OCI-LY7 (cell line): ENCODE data around the gene TTC21A. TPM values are rescaled to one million over a fixed set of nuclear protein-coding genes. Genes with fewer than 3 reads are reported as not detected.
A peak's percentile ranks its signal among the peaks of the same experiment; 100 is the strongest.

Experiments
- BruUV-seq: library from RNA; stranded (reverse); fragments of 400-500 nt; replicated peaks from 2 replicates; lab custom pipeline; 2021; lab: Mats Ljungman, UMichigan
- CTCF ChIA-PET: fragments of 300-600 bp; sonication (Branson Sonifier 250); formaldehyde crosslinking; loops from one replicate; lab custom pipeline; 2022; ENCODE audit warnings: antibody characterized with exemption; ENCODE audit not compliant: unreplicated experiment; lab: Charles Lee
- POLR2A ChIA-PET: fragments of 300-600 bp; sonication (Branson Sonifier 250); formaldehyde crosslinking; loops from one replicate; lab custom pipeline; 2022; ENCODE audit warnings: antibody characterized with exemption; lab: Charles Lee
- DNase-seq: peaks from one replicate; pipeline ENCODE4 v3.0.0-alpha.2; 2015; ENCODE audit warnings: low spot score
- H2AFZ ChIP-seq: fragments of 200-600 bp; sonication (generic), shearing (Covaris generic); 2 replicates; pipeline ENCODE4 v1.6.1; 2014; ENCODE audit warnings: mild to moderate bottlenecking, antibody characterized with exemption, low read length, moderate library complexity
- H3K27ac ChIP-seq: fragments of 200-600 bp; sonication (generic); 2 replicates; pipeline ENCODE4 v1.5.1; 2014; ENCODE audit warnings: mixed run types, low read depth, mild to moderate bottlenecking, moderate library complexity, low read length, inconsistent platforms; ENCODE audit not compliant: poor library complexity, severe bottlenecking
- H3K36me3 ChIP-seq: fragments of 200-600 bp; sonication (generic); 2 replicates; pipeline ENCODE4 v1.6.1; 2014; ENCODE audit warnings: mild to moderate bottlenecking, antibody characterized with exemption, low read length, moderate library complexity, mixed read lengths; ENCODE audit not compliant: insufficient read depth
- H3K4me1 ChIP-seq: fragments of 200-600 bp; sonication (generic); 2 replicates; pipeline ENCODE4 v1.5.1; 2014; ENCODE audit warnings: mild to moderate bottlenecking, low read length; ENCODE audit not compliant: insufficient read depth, poor library complexity, severe bottlenecking
- H3K4me2 ChIP-seq: fragments of 200-600 bp; sonication (generic); 2 replicates; pipeline ENCODE4 v1.6.1; 2014; ENCODE audit warnings: mild to moderate bottlenecking, low read length
- H3K4me3 ChIP-seq: fragments of 200-600 bp; sonication (generic); 2 replicates; pipeline ENCODE4 v1.5.1; 2014; ENCODE audit warnings: mild to moderate bottlenecking, low read depth, low read length; ENCODE audit not compliant: poor library complexity, severe bottlenecking
- H3K79me2 ChIP-seq: fragments of 200-600 bp; sonication (generic); 2 replicates; pipeline ENCODE4 v1.6.1; 2016; ENCODE audit warnings: low read depth, mild to moderate bottlenecking, low read length, moderate library complexity, mixed read lengths; ENCODE audit not compliant: insufficient read depth
- H3K9me2 ChIP-seq: fragments of 200-600 bp; sonication (generic); 2 replicates; pipeline ENCODE4 v1.6.1; 2016; ENCODE audit warnings: mild to moderate bottlenecking, low read length, mixed read lengths; ENCODE audit not compliant: insufficient read depth
- H3K9me3 ChIP-seq: fragments of 200-600 bp; sonication (generic); 2 replicates; pipeline ENCODE4 v1.6.1; 2014; ENCODE audit warnings: mild to moderate bottlenecking, mixed run types, low read length, mixed read lengths
- H4K20me1 ChIP-seq: fragments of 200-600 bp; sonication (generic); 2 replicates; pipeline ENCODE4 v1.6.1; 2014; ENCODE audit warnings: mild to moderate bottlenecking, antibody characterized with exemption, low read length, moderate library complexity, mixed read lengths; ENCODE audit not compliant: insufficient read depth
- EZH2phosphoT487 ChIP-seq: fragments of 200-600 bp; sonication (generic); IDR thresholded peaks from 2 replicates; pipeline ENCODE4 v1.6.1; 2018; ENCODE audit warnings: low read depth, borderline replicate concordance, mild to moderate bottlenecking, mixed run types, antibody characterized with exemption, low read length, moderate library complexity, mixed read lengths
- intact Hi-C: fragments of 100-400 bp; cut with micrococcal nuclease; formaldehyde crosslinking; loops from one replicate; pipeline ENCODE4 v1.10.0; 2022; ENCODE audit not compliant: unreplicated experiment
- total RNA-seq, 2 experiments: library from RNA; depleted of rRNA in 1 of 2; stranded (reverse); fragments of >200 nt in 1 of 2; shearing (Covaris generic) in 1 of 2; gene quantifications; 2 replicates each; pipeline ENCODE4 v1.2.3, GENCODE V29; 2014 to 2022
- TF ChIP-seq, protein P1 (sequence below): fragments of 200-600 bp; sonication (generic); conservative IDR thresholded peaks from 2 replicates; pipeline ENCODE4 v1.5.1; 2014; ENCODE audit warnings: mild to moderate bottlenecking, antibody characterized with exemption, low read length, moderate library complexity, mixed read lengths

The TTC21A gene
- total RNA-seq, 2 experiments from 2014 or later = 12.8 to 27.1 TPM

DNA sequence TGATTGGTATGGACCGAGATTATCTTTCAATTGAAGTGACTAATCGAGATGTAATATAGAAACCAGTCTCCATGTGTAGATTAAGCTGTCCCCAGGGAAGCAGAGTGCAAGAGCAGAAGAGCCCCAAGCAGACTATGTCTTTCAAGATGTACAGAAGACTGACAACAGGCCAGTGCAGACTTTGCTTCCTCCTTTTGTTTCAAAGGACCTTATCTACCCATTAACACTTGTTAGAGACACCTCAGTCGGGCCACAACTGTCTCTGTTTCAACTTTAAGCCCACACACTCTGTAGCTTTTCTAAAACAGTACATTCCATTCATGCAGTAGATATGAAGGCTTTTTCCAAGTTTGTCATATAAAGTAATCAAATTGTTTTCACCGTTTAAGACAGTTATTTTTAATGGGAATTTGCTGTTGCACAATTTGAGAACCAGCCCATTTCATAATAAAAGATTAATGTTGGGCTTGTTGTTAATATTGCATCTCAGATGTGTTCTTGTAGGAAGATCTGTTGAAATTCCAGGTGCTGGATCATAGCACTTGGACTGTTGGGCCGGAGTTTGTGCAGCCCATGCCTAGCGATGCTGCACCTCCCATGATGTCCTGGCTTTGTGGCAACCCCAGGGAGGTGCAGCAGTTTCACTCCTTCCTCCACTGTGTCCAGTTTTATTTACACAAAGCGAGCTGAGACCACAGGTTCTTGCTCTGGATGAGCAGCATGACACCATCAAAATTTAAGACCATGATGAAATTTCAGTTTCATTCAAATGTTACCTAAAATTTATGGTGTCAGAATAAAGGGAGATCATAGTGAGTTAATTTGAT is 12.4 kb upstream of the TTC21A start:
- BruUV-seq = TSS peak; percentile 45
- POLR2A ChIA-PET = no interaction called here

DNA sequence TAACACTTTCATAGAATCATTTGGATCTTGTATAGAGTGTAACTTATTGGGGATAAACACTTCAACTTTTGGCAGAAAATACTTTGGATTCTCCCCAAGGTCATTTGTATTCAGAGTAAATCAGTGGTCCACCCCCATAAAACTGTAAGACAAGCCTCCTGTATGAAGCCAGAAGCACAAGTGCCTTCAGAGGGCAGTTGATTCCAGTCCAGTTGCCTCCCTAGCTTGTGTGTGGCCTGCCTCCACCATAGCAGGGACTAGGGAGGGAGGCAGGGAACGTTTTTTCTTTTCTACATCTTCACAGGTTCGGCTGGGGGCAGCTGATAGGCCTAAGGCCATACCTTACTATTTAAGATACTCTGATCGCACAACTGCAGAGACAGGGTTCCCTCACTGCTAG is 11.7 kb upstream of the TTC21A start:
- Histone ChIP-seq H3K9me3 (no peaks in the 10 kb centered on the region), H3K4me1 (no peaks in the 10 kb centered on the region), H3K36me3 (peaks cover 92% of the 10 kb centered on the region), H3K4me3 (no peak overlapping the region), H3K4me2 (no peak overlapping the region), H3K79me2 (no peaks in the 10 kb centered on the region), H3K9me2 (no peaks in the 10 kb centered on the region), H3K27ac (no peak overlapping the region), H4K20me1 (no peaks in the 10 kb centered on the region), H2AFZ (no peak overlapping the region)
- no peak for TF ChIP-seq EZH2phosphoT487
- TF ChIP-seq, protein P1, sequence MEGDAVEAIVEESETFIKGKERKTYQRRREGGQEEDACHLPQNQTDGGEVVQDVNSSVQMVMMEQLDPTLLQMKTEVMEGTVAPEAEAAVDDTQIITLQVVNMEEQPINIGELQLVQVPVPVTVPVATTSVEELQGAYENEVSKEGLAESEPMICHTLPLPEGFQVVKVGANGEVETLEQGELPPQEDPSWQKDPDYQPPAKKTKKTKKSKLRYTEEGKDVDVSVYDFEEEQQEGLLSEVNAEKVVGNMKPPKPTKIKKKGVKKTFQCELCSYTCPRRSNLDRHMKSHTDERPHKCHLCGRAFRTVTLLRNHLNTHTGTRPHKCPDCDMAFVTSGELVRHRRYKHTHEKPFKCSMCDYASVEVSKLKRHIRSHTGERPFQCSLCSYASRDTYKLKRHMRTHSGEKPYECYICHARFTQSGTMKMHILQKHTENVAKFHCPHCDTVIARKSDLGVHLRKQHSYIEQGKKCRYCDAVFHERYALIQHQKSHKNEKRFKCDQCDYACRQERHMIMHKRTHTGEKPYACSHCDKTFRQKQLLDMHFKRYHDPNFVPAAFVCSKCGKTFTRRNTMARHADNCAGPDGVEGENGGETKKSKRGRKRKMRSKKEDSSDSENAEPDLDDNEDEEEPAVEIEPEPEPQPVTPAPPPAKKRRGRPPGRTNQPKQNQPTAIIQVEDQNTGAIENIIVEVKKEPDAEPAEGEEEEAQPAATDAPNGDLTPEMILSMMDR = no peak
- BruUV-seq = no TSS peak
- intact Hi-C loops = no loop called here
- POLR2A ChIA-PET = no interaction called here
- CTCF ChIA-PET = no interaction called here
- no peak for DNase-seq

More for the DNA sequence above, 12.4 kb upstream of the TTC21A start:
- CTCF ChIA-PET = no interaction called here
- H2AFZ ChIP-seq = no peak overlapping the region
- peaks cover 92% of the 10 kb centered on the region for H3K36me3 ChIP-seq
- TF ChIP-seq, protein P1 = no peak
- TF ChIP-seq EZH2phosphoT487 = no peak
- no peaks in the 10 kb centered on the region for H3K9me3 ChIP-seq
- intact Hi-C loops = no loop called here
- no peaks in the 10 kb centered on the region for H3K9me2 ChIP-seq
- H3K4me1 ChIP-seq = no peaks in the 10 kb centered on the region
- DNase-seq = no peak
- H3K27ac ChIP-seq = no peak overlapping the region
- no peaks in the 10 kb centered on the region for H3K79me2 ChIP-seq
- no peak overlapping the region for H3K4me3 ChIP-seq
- no peak overlapping the region for H3K4me2 ChIP-seq
- H4K20me1 ChIP-seq = no peaks in the 10 kb centered on the region

DNA sequence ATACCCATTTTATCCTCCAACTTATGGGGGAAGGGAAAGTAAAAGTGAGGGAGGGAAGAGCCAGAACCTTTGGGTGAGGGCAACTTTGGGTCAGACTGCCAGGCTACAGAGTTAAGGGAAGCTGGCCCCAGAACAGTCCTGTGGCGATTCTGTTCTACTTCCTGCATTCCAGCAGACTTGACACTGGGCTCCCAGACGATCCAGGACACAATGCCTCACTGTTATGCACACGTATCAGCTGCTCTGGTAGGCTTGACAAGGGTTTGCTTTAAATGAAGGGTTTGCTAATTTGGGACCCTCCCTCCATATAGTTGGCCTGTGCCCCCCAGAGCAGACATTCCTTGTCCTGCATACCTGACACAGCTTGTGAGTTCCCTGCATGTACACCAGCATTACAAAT is 10.7 kb upstream of the TTC21A start:
- peaks cover 6% of the 10 kb centered on the region for H3K4me1 ChIP-seq
- TF ChIP-seq, protein P1 = no peak
- TF ChIP-seq EZH2phosphoT487 = no peak
- TSS peak; percentile 60 for BruUV-seq
- H3K4me2 ChIP-seq = no peak overlapping the region
- no peaks in the 10 kb centered on the region for H3K79me2 ChIP-seq
- H4K20me1 ChIP-seq = no peaks in the 10 kb centered on the region
- no peak for DNase-seq
- no peaks in the 10 kb centered on the region for H3K9me2 ChIP-seq
- no peak overlapping the region for H3K27ac ChIP-seq
- H3K36me3 ChIP-seq = peaks cover 90% of the 10 kb centered on the region
- intact Hi-C loops = no loop called here
- CTCF ChIA-PET = interaction anchor here (0.8 kb wide), 1 partner anchor 51 kb away, joined by 3 read pairs; no protein-coding TSS in a partner anchor
- no peak overlapping the region for H2AFZ ChIP-seq
- POLR2A ChIA-PET = interaction anchor here (0.8 kb wide), 1 partner anchor 13 kb away, joined by 3 read pairs; no protein-coding TSS in a partner anchor
- H3K9me3 ChIP-seq = no peaks in the 10 kb centered on the region
- no peak overlapping the region for H3K4me3 ChIP-seq
